Mucosa of stomach (tissue), 1 donor: ENCODE measurements around the gene RAB11FIP3.
A peak's percentile ranks its signal among the peaks of the same experiment; 100 is the strongest.
"Not testable (repeated sequence)": the region's sequence is repeated elsewhere in the genome, so short reads cannot be mapped to it uniquely, and the experiment has no call there.

Source experiments
- H3K27me3 ChIP-seq: one replicate; pipeline ENCODE4 v1.7.0; 2013; ENCODE audit warnings: mild to moderate bottlenecking, low read length; ENCODE audit not compliant: control insufficient read depth, insufficient read depth
- H3K36me3 ChIP-seq: one replicate; pipeline ENCODE4 v1.7.0; 2013; ENCODE audit warnings: low read length; ENCODE audit not compliant: control insufficient read depth, insufficient read depth
- H3K4me1 ChIP-seq: one replicate; pipeline ENCODE4 v1.7.0; 2013; ENCODE audit warnings: mild to moderate bottlenecking, low read length; ENCODE audit not compliant: control insufficient read depth, insufficient read depth
- H3K4me3 ChIP-seq: one replicate; pipeline ENCODE4 v1.7.0; 2013; ENCODE audit warnings: low read length
- H3K9ac ChIP-seq: one replicate; pipeline ENCODE4 v1.7.0; 2013; ENCODE audit warnings: mild to moderate bottlenecking, low read length, moderate library complexity
- H3K9me3 ChIP-seq: one replicate; pipeline ENCODE4 v1.7.0; 2013; ENCODE audit warnings: mild to moderate bottlenecking, low read length, moderate library complexity; ENCODE audit not compliant: control insufficient read depth
- donor health status: Pancreatic carcinoma.

Gene RAB11FIP3

GRCh38 chr16:414395-415169, 10.9 kb upstream of the RAB11FIP3 start:
- Histone ChIP-seq H3K4me1 (no peaks in the 10 kb centered on the region), H3K9me3 (no peaks in the 10 kb centered on the region), H3K4me3 (no peak overlapping the region), H3K9ac (no peak overlapping the region), H3K27me3 (no peaks in the 10 kb centered on the region), H3K36me3 (peaks cover 5% of the 10 kb centered on the region)

- H3K4me1 ChIP-seq, H3K36me3 ChIP-seq, H3K9ac ChIP-seq, H3K9me3 ChIP-seq, H3K4me3 ChIP-seq, H3K27me3 ChIP-seq: not testable (repeated sequence)
Measured at GRCh38 chr16:415170-415498, 10.3 kb upstream of the RAB11FIP3 start.

GRCh38 chr16:422179-422578, 3.3 kb upstream of the RAB11FIP3 start:
- not testable (repeated sequence) for H3K9me3 ChIP-seq, H3K4me3 ChIP-seq, H3K36me3 ChIP-seq, H3K9ac ChIP-seq
- H3K27me3 ChIP-seq = peaks cover 21% of the 10 kb centered on the region
- H3K4me1 ChIP-seq = peaks cover 17% of the 10 kb centered on the region

- Histone ChIP-seq H3K9ac (peak overlapping the region; percentile 70), H3K27me3 (peaks cover 21% of the 10 kb centered on the region), H3K4me1 (peaks cover 18% of the 10 kb centered on the region), H3K36me3 (no peaks in the 10 kb centered on the region), H3K9me3 (no peaks in the 10 kb centered on the region), H3K4me3 (no peak overlapping the region)
Measured at GRCh38 chr16:424033-424622, 1.3 kb upstream of the RAB11FIP3 start.

GRCh38 chr16:424623-425081, 797 bp upstream of the RAB11FIP3 start:
- Histone ChIP-seq H3K36me3 (no peaks in the 10 kb centered on the region), H3K4me3 (peak overlapping the region; percentile 36), H3K27me3 (peaks cover 21% of the 10 kb centered on the region), H3K4me1 (peaks cover 18% of the 10 kb centered on the region), H3K9ac (peak overlapping the region; percentile 70), H3K9me3 (no peaks in the 10 kb centered on the region)

GRCh38 chr16:425740-426114, 278 bp downstream of the RAB11FIP3 start:
- no peaks in the 10 kb centered on the region for H3K9me3 ChIP-seq
- H3K4me3 ChIP-seq = no peak overlapping the region
- no peak overlapping the region for H3K9ac ChIP-seq
- peaks cover 21% of the 10 kb centered on the region for H3K27me3 ChIP-seq
- H3K36me3 ChIP-seq = no peaks in the 10 kb centered on the region
- H3K4me1 ChIP-seq = peaks cover 18% of the 10 kb centered on the region

GRCh38 chr16:426115-426905, 861 bp downstream of the RAB11FIP3 start:
- H3K4me3 ChIP-seq = peak overlapping the region; percentile 25

GRCh38 chr16:426906-427249, 1.4 kb downstream of the RAB11FIP3 start:
- Histone ChIP-seq H3K4me3 (peak overlapping the region; percentile 25), H3K27me3 (peaks cover 21% of the 10 kb centered on the region), H3K9ac (peak overlapping the region; percentile 50), H3K36me3 (no peaks in the 10 kb centered on the region), H3K9me3 (no peaks in the 10 kb centered on the region), H3K4me1 (peaks cover 18% of the 10 kb centered on the region)

More at GRCh38 chr16:426115-426905, 861 bp downstream of the RAB11FIP3 start:
- H3K27me3 ChIP-seq = peaks cover 21% of the 10 kb centered on the region
- H3K9ac ChIP-seq = peak overlapping the region; percentile 50
- peaks cover 18% of the 10 kb centered on the region for H3K4me1 ChIP-seq
- no peaks in the 10 kb centered on the region for H3K9me3 ChIP-seq
- H3K36me3 ChIP-seq = no peaks in the 10 kb centered on the region

- H3K36me3 ChIP-seq = no peaks in the 10 kb centered on the region
- H3K4me1 ChIP-seq = peaks cover 18% of the 10 kb centered on the region
- peak overlapping the region; percentile 25 for H3K4me3 ChIP-seq
- no peaks in the 10 kb centered on the region for H3K9me3 ChIP-seq
- peak overlapping the region; percentile 50 for H3K9ac ChIP-seq
- H3K27me3 ChIP-seq = peaks cover 21% of the 10 kb centered on the region
Measured at GRCh38 chr16:427250-427649, 1.8 kb downstream of the RAB11FIP3 start.

- Histone ChIP-seq H3K9me3 (no peaks in the 10 kb centered on the region), H3K4me1 (peaks cover 9% of the 10 kb centered on the region), H3K27me3 (peaks cover 8% of the 10 kb centered on the region), H3K36me3 (no peaks in the 10 kb centered on the region), H3K9ac (no peak overlapping the region), H3K4me3 (no peak overlapping the region)
Measured at GRCh38 chr16:430904-431303, 5.5 kb downstream of the RAB11FIP3 start.

- no peak overlapping the region for H3K9ac ChIP-seq
- H3K36me3 ChIP-seq = no peaks in the 10 kb centered on the region
- no peaks in the 10 kb centered on the region for H3K4me1 ChIP-seq
- no peaks in the 10 kb centered on the region for H3K9me3 ChIP-seq
- no peak overlapping the region for H3K4me3 ChIP-seq
- H3K27me3 ChIP-seq = no peaks in the 10 kb centered on the region
Measured at GRCh38 chr16:440627-441026, 15.2 kb downstream of the RAB11FIP3 start.

GRCh38 chr16:441447-441846, 16.0 kb downstream of the RAB11FIP3 start:
- no peaks in the 10 kb centered on the region for H3K4me1 ChIP-seq
- H3K9me3 ChIP-seq = no peaks in the 10 kb centered on the region
- H3K36me3 ChIP-seq = no peaks in the 10 kb centered on the region
- H3K9ac ChIP-seq = no peak overlapping the region
- H3K27me3 ChIP-seq = no peaks in the 10 kb centered on the region
- no peak overlapping the region for H3K4me3 ChIP-seq
